ENCODE measurements around the gene E2F8.

- no peak for TF ChIP-seq CTCF (IDR thresholded peaks at IDR 0.05; ENCODE audit: insufficient read depth, low read length, poor library complexity, severe bottlenecking)
- no peak for TF ChIP-seq EZH2phosphoT487 (conservative IDR thresholded peaks at IDR 0.05; ENCODE audit: low read length)
Observed at GRCh38 chr11:19181531-19182261, 59.0 kb downstream of the E2F8 start.

Data from SU-DHL-6 (cell line).